Loucy (cell line): ENCODE results near the gene SPATA13.

ENCODE experiments used
- EZH2phosphoT487 ChIP-seq: fragments of 200-600 bp; IDR thresholded peaks from 2 replicates; pipeline ENCODE4 v1.6.1; 2018; ENCODE audit warnings: antibody characterized with exemption, mild to moderate bottlenecking, moderate library complexity, borderline replicate concordance
- TF ChIP-seq, protein P1 (sequence below): fragments of 200-600 bp; sonication (generic); conservative IDR thresholded peaks from 2 replicates; pipeline ENCODE4 v1.5.1; 2014; ENCODE audit warnings: mild to moderate bottlenecking, antibody characterized with exemption, low read length

DNA sequence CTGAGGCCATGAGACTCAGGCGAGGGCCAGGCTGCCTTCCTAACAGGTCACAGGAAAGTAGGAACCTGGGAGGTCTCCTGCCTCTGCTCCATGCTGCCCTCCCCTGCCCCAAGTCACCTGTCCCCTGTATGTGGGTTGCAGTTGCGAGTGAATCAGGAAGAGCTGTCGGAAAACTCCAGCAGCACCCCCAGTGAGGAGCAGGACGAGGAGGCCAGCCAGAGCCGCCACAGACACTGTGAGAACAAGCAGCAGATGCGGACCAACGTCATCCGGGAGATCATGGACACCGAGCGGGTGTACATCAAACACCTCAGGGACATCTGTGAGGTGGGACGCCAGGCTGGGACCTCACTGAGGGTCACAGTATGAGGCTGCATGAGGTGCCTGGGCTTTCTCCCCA lies 126.1 kb downstream of the SPATA13 start:
- TF ChIP-seq, protein P1, sequence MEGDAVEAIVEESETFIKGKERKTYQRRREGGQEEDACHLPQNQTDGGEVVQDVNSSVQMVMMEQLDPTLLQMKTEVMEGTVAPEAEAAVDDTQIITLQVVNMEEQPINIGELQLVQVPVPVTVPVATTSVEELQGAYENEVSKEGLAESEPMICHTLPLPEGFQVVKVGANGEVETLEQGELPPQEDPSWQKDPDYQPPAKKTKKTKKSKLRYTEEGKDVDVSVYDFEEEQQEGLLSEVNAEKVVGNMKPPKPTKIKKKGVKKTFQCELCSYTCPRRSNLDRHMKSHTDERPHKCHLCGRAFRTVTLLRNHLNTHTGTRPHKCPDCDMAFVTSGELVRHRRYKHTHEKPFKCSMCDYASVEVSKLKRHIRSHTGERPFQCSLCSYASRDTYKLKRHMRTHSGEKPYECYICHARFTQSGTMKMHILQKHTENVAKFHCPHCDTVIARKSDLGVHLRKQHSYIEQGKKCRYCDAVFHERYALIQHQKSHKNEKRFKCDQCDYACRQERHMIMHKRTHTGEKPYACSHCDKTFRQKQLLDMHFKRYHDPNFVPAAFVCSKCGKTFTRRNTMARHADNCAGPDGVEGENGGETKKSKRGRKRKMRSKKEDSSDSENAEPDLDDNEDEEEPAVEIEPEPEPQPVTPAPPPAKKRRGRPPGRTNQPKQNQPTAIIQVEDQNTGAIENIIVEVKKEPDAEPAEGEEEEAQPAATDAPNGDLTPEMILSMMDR: no peak
- no peak for TF ChIP-seq EZH2phosphoT487
